Activated naive CD4-positive, alpha-beta T cell treated with anti-CD3 and anti-CD28 coated beads, Interleukin-2, amount 50 U/mL, for 72 hours (primary cell): ENCODE measurements around the gene HBS1L. TPM values are rescaled to one million over a fixed set of nuclear protein-coding genes. Genes with fewer than 3 reads are reported as not detected.

ENCODE experiments used
- ATAC-seq, 2 donors: fragments of 150-1000 bp; cut with Tn5 transposase; 2 replicates each; pipeline ENCODE4 v1.10.0; 2021; ENCODE audit warnings: mild to moderate bottlenecking in 2 of 2, moderate library complexity in 2 of 2
- DNase-seq, 2 donors: peaks; one replicate each; pipeline ENCODE4 v3.0.0; 2021 to 2022; ENCODE audit warnings: low spot score in 2 of 2
- H3K27ac Mint-ChIP-seq, 2 donors: one replicate each; pipeline ENCODE4 v1.8.0; 2022; ENCODE audit warnings: mild to moderate bottlenecking in 2 of 2, mixed read lengths in 2 of 2
- H3K36me3 Mint-ChIP-seq, 2 donors: one replicate each; pipeline ENCODE4 v1.8.0; 2022; ENCODE audit warnings: mixed read lengths in 2 of 2
- H3K9me3 Mint-ChIP-seq, 2 donors: one replicate each; pipeline ENCODE4 v1.8.0; 2022; ENCODE audit warnings: mixed read lengths in 2 of 2
- total RNA-seq, 2 donors: library from RNA; stranded (reverse); gene quantifications; one replicate each; pipeline ENCODE4 v1.2.3, GENCODE V29; 2022

HBS1L gene
- total RNA-seq = 100 to 1,000 TPM; 147 to 234 TPM

- H3K36me3 Mint-ChIP-seq = peaks cover 15 to 31% of the 10 kb centered on the region in 2 donors
- DNase-seq (peak; percentile 97 to 99), ATAC-seq (peak; percentile 96 to 98)
- H3K9me3 Mint-ChIP-seq = no peaks in the 10 kb centered on the region
- peak within 1 kb of the TSS; percentile 99 to 100 for H3K27ac Mint-ChIP-seq
Observed at GRCh38 chr6:135054569-135055498, at the start of gene HBS1L. Gene HBS1L, minus strand, starts transcription at chr6:135054822. Its CDS starts 131 bp downstream, at chr6:135054691.

GRCh38 chr6:135104199-135104598, 49.6 kb upstream of the HBS1L start:
- ATAC-seq (no peak), DNase-seq (no peak)
- H3K9me3 Mint-ChIP-seq = peaks cover 11 to 38% of the 10 kb centered on the region in 2 donors
- H3K36me3 Mint-ChIP-seq = peaks cover 17 to 43% of the 10 kb centered on the region in 2 donors
- peak overlapping the region in 1 of 2 donors; percentile 18 for H3K27ac Mint-ChIP-seq

GRCh38 chr6:135102191-135102590, 47.6 kb upstream of the HBS1L start:
- DNase-seq (no peak), ATAC-seq (no peak)
- Mint-ChIP-seq H3K36me3 (peaks cover 17 to 37% of the 10 kb centered on the region in 2 donors), H3K9me3 (peaks cover 11 to 38% of the 10 kb centered on the region in 2 donors), H3K27ac (no peak overlapping the region)

- DNase-seq = no peak
- H3K9me3 Mint-ChIP-seq = peaks cover 0 to 12% of the 10 kb centered on the region in 2 donors
- ATAC-seq = no peak
- no peak overlapping the region for H3K27ac Mint-ChIP-seq
- peaks cover 5 to 16% of the 10 kb centered on the region in 2 donors for H3K36me3 Mint-ChIP-seq
Observed at GRCh38 chr6:135097172-135097571, 42.5 kb upstream of the HBS1L start.

DNA sequence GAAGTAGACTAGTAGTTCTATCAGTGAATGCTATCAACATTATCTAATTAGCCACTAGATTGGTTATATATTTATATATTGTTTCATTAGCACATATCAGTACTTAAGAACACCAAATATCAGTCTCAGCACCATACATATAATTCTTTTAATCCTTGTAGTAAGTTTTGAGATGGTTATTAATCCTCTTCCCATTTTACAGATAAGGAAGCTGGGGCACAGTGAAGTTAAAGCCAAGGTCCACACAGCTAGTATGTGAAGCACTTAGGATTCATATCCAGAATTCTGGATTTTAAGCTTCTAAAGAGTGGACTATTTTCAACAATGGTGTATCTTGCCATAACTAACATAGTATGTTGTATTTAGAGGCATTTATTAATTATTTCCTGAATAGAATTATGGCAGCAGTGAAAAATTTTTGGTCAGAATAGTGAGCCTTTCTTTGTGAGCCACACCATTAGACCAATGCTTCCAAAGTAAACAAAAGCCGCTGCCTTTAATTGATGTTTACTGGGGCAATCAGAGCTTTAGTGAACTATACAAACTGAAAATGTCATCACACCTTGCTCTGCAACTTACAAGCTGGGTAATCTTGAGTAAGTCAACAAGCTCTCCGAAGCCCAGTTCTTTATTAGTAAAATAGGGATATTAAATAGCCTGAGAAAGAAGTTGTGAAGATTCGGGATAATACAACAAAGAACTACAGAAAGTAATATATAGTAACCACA, 41.9 kb upstream of the HBS1L start:
- Mint-ChIP-seq H3K36me3 (peaks cover 5 to 16% of the 10 kb centered on the region in 2 donors), H3K27ac (no peak overlapping the region), H3K9me3 (peaks cover 0 to 8% of the 10 kb centered on the region in 2 donors)
- no peak for ATAC-seq
- no peak for DNase-seq

DNA sequence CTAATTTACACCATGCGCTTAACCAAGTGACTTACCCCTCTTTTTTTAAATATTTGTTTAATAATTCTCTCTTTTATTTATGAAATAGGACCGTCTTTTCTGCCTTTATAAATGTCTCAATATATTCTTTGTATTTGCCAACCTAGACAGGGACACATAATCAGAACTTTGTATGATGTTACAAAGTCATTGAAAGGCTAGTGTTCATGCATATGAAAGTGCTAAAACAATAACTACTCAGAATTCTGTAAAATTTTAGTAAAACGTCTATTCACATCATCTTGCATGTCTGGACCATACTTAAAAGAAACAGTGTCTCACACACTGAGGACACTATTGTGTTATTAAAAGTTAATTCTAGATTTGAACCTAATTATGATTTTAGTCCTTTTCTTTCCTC, 41.1 kb upstream of the HBS1L start:
- H3K9me3 Mint-ChIP-seq = peaks cover 2 to 4% of the 10 kb centered on the region in 2 donors
- H3K27ac Mint-ChIP-seq = no peak overlapping the region
- H3K36me3 Mint-ChIP-seq = peaks cover 7 to 11% of the 10 kb centered on the region in 2 donors
- ATAC-seq (no peak), DNase-seq (no peak)

GRCh38 chr6:135094403-135094821, 39.8 kb upstream of the HBS1L start:
- peak; percentile 90 for ATAC-seq
- peaks cover 5 to 8% of the 10 kb centered on the region in 2 donors for H3K36me3 Mint-ChIP-seq
- H3K27ac Mint-ChIP-seq = peak overlapping the region; percentile 88 to 93
- DNase-seq = peak in 1 of 2 donors; percentile 23
- H3K9me3 Mint-ChIP-seq = peaks cover 0 to 3% of the 10 kb centered on the region in 2 donors

DNA sequence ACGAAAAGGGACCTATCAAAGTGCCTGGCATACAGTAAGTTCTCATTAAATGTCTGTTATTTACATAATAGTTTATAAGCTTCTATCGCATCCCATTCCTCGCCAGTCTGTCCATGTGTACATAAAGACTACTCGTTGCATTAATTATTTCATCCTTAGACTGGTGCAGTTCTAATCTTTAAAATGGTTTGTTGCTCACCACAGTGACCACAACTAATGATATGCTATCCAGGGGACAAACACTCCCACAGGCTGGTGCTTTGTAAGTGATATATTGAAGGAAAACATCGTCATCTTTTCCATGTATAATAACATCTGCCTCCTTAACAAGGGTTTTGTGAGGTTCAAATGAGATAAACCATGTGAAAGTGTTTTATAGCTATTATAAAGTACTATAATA, 39.0 kb upstream of the HBS1L start:
- ATAC-seq (no peak), DNase-seq (no peak)
- peak overlapping the region; percentile 88 to 93 for H3K27ac Mint-ChIP-seq
- peaks cover 0 to 3% of the 10 kb centered on the region in 2 donors for H3K9me3 Mint-ChIP-seq
- H3K36me3 Mint-ChIP-seq = peaks cover 5 to 8% of the 10 kb centered on the region in 2 donors

GRCh38 chr6:135092724-135093123, 38.1 kb upstream of the HBS1L start:
- peaks cover 0 to 3% of the 10 kb centered on the region in 2 donors for H3K9me3 Mint-ChIP-seq
- peaks cover 5 to 8% of the 10 kb centered on the region in 2 donors for H3K36me3 Mint-ChIP-seq
- peak overlapping the region in 1 of 2 donors; percentile 1 for H3K27ac Mint-ChIP-seq
- DNase-seq (no peak), ATAC-seq (no peak)

DNA sequence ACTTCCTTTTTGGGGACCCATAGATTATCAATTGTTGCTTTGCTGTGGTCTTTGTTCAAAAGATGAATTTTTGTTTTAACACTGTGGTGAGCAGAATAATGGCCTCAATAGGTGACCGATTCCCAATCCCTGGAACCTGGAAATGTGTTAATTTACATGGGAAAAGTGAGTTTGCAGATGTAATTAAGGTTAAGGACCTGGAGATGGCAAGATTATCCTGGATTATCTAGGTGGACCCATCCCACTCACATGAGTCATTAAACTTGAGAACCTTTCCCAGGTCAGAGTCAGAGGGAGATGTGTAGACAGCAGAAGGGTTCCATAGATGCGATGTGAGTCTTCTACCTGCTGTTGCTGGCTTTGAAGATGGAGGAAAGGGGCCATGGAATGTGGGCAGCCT, 36.2 kb upstream of the HBS1L start:
- DNase-seq = no peak
- H3K27ac Mint-ChIP-seq = peak overlapping the region; percentile 57 to 95
- peaks cover 0 to 3% of the 10 kb centered on the region in 2 donors for H3K9me3 Mint-ChIP-seq
- peaks cover 5 to 8% of the 10 kb centered on the region in 2 donors for H3K36me3 Mint-ChIP-seq
- no peak for ATAC-seq

- ATAC-seq = no peak
- no peak for DNase-seq
- H3K27ac Mint-ChIP-seq = peak overlapping the region; percentile 57 to 95
- peaks cover 5 to 8% of the 10 kb centered on the region in 2 donors for H3K36me3 Mint-ChIP-seq
- H3K9me3 Mint-ChIP-seq = peaks cover 0 to 3% of the 10 kb centered on the region in 2 donors
Observed at GRCh38 chr6:135089901-135090300, 35.3 kb upstream of the HBS1L start.

DNA sequence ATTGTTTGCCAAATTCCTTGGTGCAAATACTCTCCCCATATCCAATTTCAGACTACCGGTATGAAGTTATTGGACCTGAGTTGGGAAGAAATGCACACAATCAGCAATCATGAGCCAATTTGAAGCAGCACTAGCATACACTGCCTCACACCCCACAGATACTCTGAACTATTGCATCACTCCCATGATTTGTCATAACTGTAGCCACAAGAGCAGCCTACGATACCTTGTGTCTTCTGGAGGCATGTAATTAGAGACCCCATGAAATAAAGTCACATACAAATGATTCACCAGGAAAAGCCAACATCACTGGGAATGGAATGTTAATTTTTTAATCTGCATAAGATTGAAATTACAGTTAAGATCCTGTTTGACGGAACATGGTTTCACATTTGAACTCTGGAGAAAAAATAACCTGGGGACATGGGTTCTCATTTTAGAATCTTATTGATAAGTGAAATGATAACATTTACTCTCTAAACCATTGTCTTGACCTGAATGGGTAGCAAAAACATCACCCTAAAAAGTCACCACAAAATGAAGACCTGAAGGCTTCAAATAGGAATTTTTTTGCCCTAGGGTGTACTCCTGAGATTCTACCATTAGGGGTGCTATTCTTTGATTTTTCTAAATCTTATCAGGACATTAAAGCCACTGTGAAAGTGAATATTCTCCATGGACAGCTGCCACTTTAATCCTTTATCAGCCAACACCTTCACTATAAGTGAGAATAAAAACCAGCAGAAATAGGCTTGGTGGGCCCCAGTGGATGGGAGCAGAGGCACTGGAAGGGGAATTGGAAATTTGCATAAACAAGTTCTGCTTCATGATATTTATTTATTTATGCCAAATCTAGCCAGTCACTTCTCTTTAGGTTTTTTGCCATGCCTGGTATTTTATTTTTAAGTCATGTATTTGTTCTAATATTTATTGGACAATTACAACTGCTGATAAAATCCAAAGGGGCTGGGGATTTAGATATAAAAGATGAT, 34.5 kb upstream of the HBS1L start:
- peak overlapping the region; percentile 92 to 95 for H3K27ac Mint-ChIP-seq
- H3K9me3 Mint-ChIP-seq = peaks cover 0 to 3% of the 10 kb centered on the region in 2 donors
- peak in 1 of 2 donors; percentile 41 for DNase-seq
- peaks cover 8 to 10% of the 10 kb centered on the region in 2 donors for H3K36me3 Mint-ChIP-seq
- ATAC-seq = peak; percentile 79 to 80

DNA sequence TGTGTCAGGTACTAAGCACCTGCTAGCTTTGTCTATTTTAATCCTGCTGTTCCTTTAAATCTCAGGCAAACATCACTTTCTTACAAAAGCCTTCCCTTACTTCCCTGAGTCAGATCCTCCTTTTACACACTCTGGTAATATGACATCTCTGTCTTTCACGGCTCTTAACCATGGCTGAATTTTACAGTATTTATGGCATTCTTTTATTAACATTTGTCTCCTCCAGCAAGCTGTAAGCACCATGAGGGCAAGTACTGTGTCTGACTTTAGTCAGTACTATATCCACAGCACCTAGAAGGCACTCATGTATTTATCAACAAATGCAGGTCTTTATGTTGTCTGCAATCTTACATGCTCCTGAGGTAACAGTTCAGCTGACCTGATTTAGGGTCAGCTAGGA, 33.7 kb upstream of the HBS1L start:
- no peak for DNase-seq
- Mint-ChIP-seq H3K9me3 (peaks cover 0 to 3% of the 10 kb centered on the region in 2 donors), H3K36me3 (peaks cover 8 to 10% of the 10 kb centered on the region in 2 donors), H3K27ac (peak overlapping the region; percentile 92 to 95)
- ATAC-seq = peak; percentile 5 to 14

DNA sequence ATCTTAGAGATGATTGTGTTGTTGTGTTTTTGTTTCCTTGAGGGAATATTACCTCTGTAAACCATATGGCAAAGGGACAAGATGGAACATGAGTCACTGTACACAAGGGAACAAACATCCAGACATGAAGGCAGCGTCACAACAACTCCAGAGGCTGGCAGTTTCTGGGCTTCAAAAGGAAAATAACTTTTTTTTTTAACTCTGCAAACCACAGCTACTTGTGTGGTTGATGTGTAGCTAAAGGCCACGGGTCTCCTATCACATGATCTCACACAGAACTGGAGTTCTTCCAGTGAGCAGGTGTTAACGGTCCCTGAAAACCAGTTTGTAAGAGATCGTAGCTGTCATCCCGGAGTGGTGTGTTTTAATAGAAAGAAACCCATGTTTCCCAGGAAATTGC, 33.2 kb upstream of the HBS1L start:
- ATAC-seq (peak; percentile 53 to 57), DNase-seq (peak; percentile 32 to 63)
- H3K27ac Mint-ChIP-seq = peak overlapping the region; percentile 92 to 95
- H3K9me3 Mint-ChIP-seq = peaks cover 0 to 3% of the 10 kb centered on the region in 2 donors
- peaks cover 8 to 13% of the 10 kb centered on the region in 2 donors for H3K36me3 Mint-ChIP-seq

GRCh38 chr6:135087403-135087802, 32.8 kb upstream of the HBS1L start:
- DNase-seq (peak in 1 of 2 donors; percentile 20), ATAC-seq (peak in 1 of 2 donors; percentile 0)
- peaks cover 5 to 14% of the 10 kb centered on the region in 2 donors for H3K36me3 Mint-ChIP-seq
- peak overlapping the region; percentile 92 to 95 for H3K27ac Mint-ChIP-seq
- peaks cover 0 to 3% of the 10 kb centered on the region in 2 donors for H3K9me3 Mint-ChIP-seq

DNA sequence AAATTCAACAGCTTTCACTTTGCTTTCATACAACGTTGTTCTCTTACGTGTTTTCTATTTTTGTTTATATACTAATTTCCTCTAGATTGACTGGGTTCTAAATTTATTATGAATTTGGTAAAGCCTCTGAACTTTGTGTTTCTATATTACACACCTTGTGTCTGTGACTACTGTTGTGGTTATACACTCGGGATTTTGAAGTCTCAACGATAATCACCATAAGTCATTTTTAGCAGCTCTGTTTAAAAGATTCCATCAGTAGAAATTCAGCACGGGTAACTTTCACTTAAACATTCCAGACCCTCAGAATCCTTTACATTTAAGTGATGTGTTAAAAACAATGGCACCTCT, 31.8 kb upstream of the HBS1L start:
- Mint-ChIP-seq H3K36me3 (peaks cover 11 to 22% of the 10 kb centered on the region in 2 donors), H3K9me3 (peaks cover 7 to 8% of the 10 kb centered on the region in 2 donors), H3K27ac (peak overlapping the region; percentile 92 to 95)
- ATAC-seq = peak; percentile 7 to 39
- DNase-seq = no peak
